Measurements from ENCODE around the gene PRDM1.

The PRDM1 gene

GRCh38 chr6:106156863-106157262 is 70.7 kb downstream of the PRDM1 start:
- H3K9me3 ChIP-seq (ENCODE audit: control insufficient read depth, insufficient read depth, low read depth, low read length) = no peaks in the 10 kb centered on the region
- H3K4me1 ChIP-seq (ENCODE audit: control insufficient read depth, insufficient read depth, low read length) = no peaks in the 10 kb centered on the region
- POLR2A ChIA-PET = no interaction called here
- CTCF ChIA-PET = interaction anchor here (0.6 to 1.4 kb wide), 4 partner anchors 66 to 423 kb away, joined by 3 to 7 read pairs (median 3); no protein-coding TSS in a partner anchor
- TF ChIP-seq ZFHX2 (tag by site-specific recombination; conservative IDR thresholded peaks at IDR 0.05) (no peak), ZNF707 (tag by site-specific recombination; IDR thresholded peaks at IDR 0.05) (no peak), ZEB2 (tag by site-specific recombination; IDR thresholded peaks at IDR 0.05) (no peak), ZNF2 (tag by site-specific recombination; IDR thresholded peaks at IDR 0.05) (no peak), ZNF629 (tag by site-specific recombination; IDR thresholded peaks at IDR 0.05) (no peak), ZBTB17 (tag by site-specific recombination; IDR thresholded peaks at IDR 0.05) (no peak), KLF7 (tag by site-specific recombination; IDR thresholded peaks at IDR 0.05; ENCODE audit: borderline replicate concordance) (no peak), MYNN (tag by site-specific recombination; IDR thresholded peaks at IDR 0.05; ENCODE audit: borderline replicate concordance) (no peak), ZNF521 (tag by site-specific recombination; IDR thresholded peaks at IDR 0.05) (no peak), ZNF138 (tag by site-specific recombination; IDR thresholded peaks at IDR 0.05; ENCODE audit: borderline replicate concordance) (no peak)
- TF ChIP-seq, protein P1, sequence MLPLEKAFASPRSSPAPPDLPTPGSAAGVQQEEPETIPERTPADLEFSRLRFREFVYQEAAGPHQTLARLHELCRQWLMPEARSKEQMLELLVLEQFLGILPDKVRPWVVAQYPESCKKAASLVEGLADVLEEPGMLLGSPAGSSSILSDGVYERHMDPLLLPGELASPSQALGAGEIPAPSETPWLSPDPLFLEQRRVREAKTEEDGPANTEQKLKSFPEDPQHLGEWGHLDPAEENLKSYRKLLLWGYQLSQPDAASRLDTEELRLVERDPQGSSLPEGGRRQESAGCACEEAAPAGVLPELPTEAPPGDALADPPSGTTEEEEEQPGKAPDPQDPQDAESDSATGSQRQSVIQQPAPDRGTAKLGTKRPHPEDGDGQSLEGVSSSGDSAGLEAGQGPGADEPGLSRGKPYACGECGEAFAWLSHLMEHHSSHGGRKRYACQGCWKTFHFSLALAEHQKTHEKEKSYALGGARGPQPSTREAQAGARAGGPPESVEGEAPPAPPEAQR (tag by site-specific recombination; IDR thresholded peaks at IDR 0.05) = no peak
- H3K4me3 ChIP-seq (ENCODE audit: low read depth, low read length) = no peak overlapping the region
- H3K27ac ChIP-seq (ENCODE audit: extremely low read depth, low read depth, low read length) = no peak overlapping the region
- no peaks in the 10 kb centered on the region for H3K36me3 ChIP-seq (ENCODE audit: control insufficient read depth in 2 of 2, insufficient read depth in 1 of 2, low read length in 2 of 2)

- Histone ChIP-seq H3K9me3 (ENCODE audit: control insufficient read depth, insufficient read depth, low read depth, low read length) (no peaks in the 10 kb centered on the region), H3K36me3 (ENCODE audit: control insufficient read depth in 2 of 2, insufficient read depth in 1 of 2, low read length in 2 of 2) (no peaks in the 10 kb centered on the region), H3K27ac (ENCODE audit: extremely low read depth, low read depth, low read length) (no peak overlapping the region), H3K4me3 (ENCODE audit: low read depth, low read length) (no peak overlapping the region), H3K4me1 (ENCODE audit: control insufficient read depth, insufficient read depth, low read length) (no peaks in the 10 kb centered on the region)
- TF ChIP-seq, protein P2, sequence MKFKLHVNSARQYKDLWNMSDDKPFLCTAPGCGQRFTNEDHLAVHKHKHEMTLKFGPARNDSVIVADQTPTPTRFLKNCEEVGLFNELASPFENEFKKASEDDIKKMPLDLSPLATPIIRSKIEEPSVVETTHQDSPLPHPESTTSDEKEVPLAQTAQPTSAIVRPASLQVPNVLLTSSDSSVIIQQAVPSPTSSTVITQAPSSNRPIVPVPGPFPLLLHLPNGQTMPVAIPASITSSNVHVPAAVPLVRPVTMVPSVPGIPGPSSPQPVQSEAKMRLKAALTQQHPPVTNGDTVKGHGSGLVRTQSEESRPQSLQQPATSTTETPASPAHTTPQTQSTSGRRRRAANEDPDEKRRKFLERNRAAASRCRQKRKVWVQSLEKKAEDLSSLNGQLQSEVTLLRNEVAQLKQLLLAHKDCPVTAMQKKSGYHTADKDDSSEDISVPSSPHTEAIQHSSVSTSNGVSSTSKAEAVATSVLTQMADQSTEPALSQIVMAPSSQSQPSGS (tag by site-specific recombination; IDR thresholded peaks at IDR 0.05; ENCODE audit: low read depth) = no peak
- TF ChIP-seq ZNF133 (tag by site-specific recombination; IDR thresholded peaks at IDR 0.05) = no peak
- no peak for TF ChIP-seq ZNF529 (tag by site-specific recombination; IDR thresholded peaks at IDR 0.05; ENCODE audit: insufficient replicate concordance)
- no peak for TF ChIP-seq ZNF555 (tag by site-specific recombination; conservative IDR thresholded peaks at IDR 0.05)
- ChIA-PET CTCF (interaction anchor here (0.5 to 0.7 kb wide), 3 partner anchors 29 to 618 kb away, joined by 4 read pairs; no protein-coding TSS in a partner anchor), POLR2A (interaction anchor here (0.6 to 0.9 kb wide), 2 partner anchors 10 to 31 kb away, joined by 3 read pairs; no protein-coding TSS in a partner anchor)
These were observed 72.7 kb downstream of the PRDM1 start for GRCh38 chr6:106158816-106159215.
